Naive thymus-derived CD4-positive, alpha-beta T cell (primary cell): ENCODE results near the gene ZNF8. TPM values are rescaled to one million over a fixed set of nuclear protein-coding genes. Genes with fewer than 3 reads are reported as not detected.
A peak's percentile ranks its signal among the peaks of the same experiment; 100 is the strongest.
"Not testable (repeated sequence)": the region's sequence is repeated elsewhere in the genome, so short reads cannot be mapped to it uniquely, and the experiment has no call there.

ENCODE experiments used
- ATAC-seq: fragments of 150-1000 bp; cut with Tn5 transposase; 2 replicates; pipeline ENCODE4 v1.10.0; 2021; ENCODE audit warnings: mild to moderate bottlenecking, moderate library complexity
- CTCF ChIA-PET: fragments of 350-600 bp; sonication (Branson Sonifier 250); formaldehyde crosslinking; loops from one replicate; lab custom pipeline; 2021; ENCODE audit warnings: antibody characterized with exemption; lab: Charles Lee
- POLR2A ChIA-PET: fragments of 350-600 bp; sonication (Branson Sonifier 250); formaldehyde crosslinking; loops from one replicate; lab custom pipeline; 2021; ENCODE audit warnings: antibody characterized with exemption, inconsistent platforms; lab: Charles Lee
- DNase-seq, 9 donors: peaks; one replicate each; pipeline versions ENCODE4 v3.0.0 to v3.0.0-alpha.2; 2020 to 2022; ENCODE audit warnings: mixed read lengths in 1 of 9
- H3K27ac ChIP-seq: one replicate; pipeline ENCODE4 v1.7.0; 2013; ENCODE audit warnings: mild to moderate bottlenecking, low read depth, low read length, moderate library complexity
- H3K27me3 ChIP-seq, 2 donors: one replicate each; pipeline ENCODE4 v1.7.0; 2013; ENCODE audit warnings: low read length in 2 of 2, mild to moderate bottlenecking in 2 of 2, moderate library complexity in 2 of 2; ENCODE audit not compliant: control insufficient read depth in 2 of 2, insufficient read depth in 2 of 2
- H3K36me3 ChIP-seq, 3 experiments: 1 replicate in 2 of 3; 2 replicates in 1 of 3; pipeline ENCODE4 v1.7.0; 2013; ENCODE audit warnings: low read length in 3 of 3, mild to moderate bottlenecking in 3 of 3, moderate library complexity in 1 of 3; ENCODE audit not compliant: insufficient read depth in 3 of 3, control insufficient read depth in 2 of 3
- H3K4me1 ChIP-seq, 2 donors: one replicate each; pipeline ENCODE4 v1.7.0; 2013; ENCODE audit warnings: low read length in 2 of 2, mild to moderate bottlenecking in 2 of 2, moderate library complexity in 1 of 2; ENCODE audit not compliant: control insufficient read depth in 2 of 2, insufficient read depth in 2 of 2
- H3K4me3 ChIP-seq: 2 replicates; pipeline ENCODE4 v1.7.0; 2013; ENCODE audit warnings: mild to moderate bottlenecking, low read length
- H3K9me3 ChIP-seq, 3 experiments: 1 replicate in 2 of 3; 2 replicates in 1 of 3; pipeline ENCODE4 v1.7.0; 2013; ENCODE audit warnings: low read length in 3 of 3; ENCODE audit not compliant: control insufficient read depth in 2 of 3
- H3K27ac Mint-ChIP-seq, 9 donors: one replicate each; pipeline ENCODE4 v1.8.0; 2020 to 2022; ENCODE audit warnings: mixed read lengths in 9 of 9, mild to moderate bottlenecking in 8 of 9, moderate library complexity in 5 of 9, inconsistent platforms in 2 of 9
- H3K27me3 Mint-ChIP-seq, 5 donors: one replicate each; pipeline ENCODE4 v1.8.0; 2021 to 2022; ENCODE audit warnings: mixed read lengths in 5 of 5, mild to moderate bottlenecking in 1 of 5
- H3K36me3 Mint-ChIP-seq, 5 donors: one replicate each; pipeline ENCODE4 v1.8.0; 2020 to 2022; ENCODE audit warnings: mixed read lengths in 5 of 5, mild to moderate bottlenecking in 3 of 5, inconsistent platforms in 1 of 5
- H3K4me1 Mint-ChIP-seq, 7 donors: one replicate each; pipeline ENCODE4 v1.8.0; 2020 to 2022; ENCODE audit warnings: mixed read lengths in 7 of 7, mild to moderate bottlenecking in 3 of 7, inconsistent platforms in 1 of 7
- H3K4me3 Mint-ChIP-seq, 10 donors: one replicate each; pipeline ENCODE4 v1.8.0; 2020 to 2022; ENCODE audit warnings: mild to moderate bottlenecking in 10 of 10, mixed read lengths in 10 of 10, moderate library complexity in 6 of 10, inconsistent platforms in 2 of 10
- H3K9me3 Mint-ChIP-seq, 11 donors: one replicate each; pipeline ENCODE4 v1.8.0; 2020 to 2022; ENCODE audit warnings: mixed read lengths in 11 of 11, mild to moderate bottlenecking in 4 of 11, inconsistent platforms in 1 of 11, moderate library complexity in 1 of 11
- intact Hi-C, 2 donors: fragments of 100-400 bp; cut with micrococcal nuclease; formaldehyde crosslinking; loops; one replicate each; pipeline ENCODE4 v1.15.1; 2023
- polyA plus RNA-seq, 2 donors: library from polyadenylated mRNA; unstranded; fragments of 300-500 nt; fragmentation: Illumina TruSeq; gene quantifications; one replicate each; pipeline ENCODE4 v1.2.3, GENCODE V29; 2021
- total RNA-seq, 6 experiments: library from RNA in 5 of 6; stranded (reverse) in 5 of 6; gene quantifications; 1 replicate in 5 of 6; 2 replicates in 1 of 6; pipeline ENCODE4 v1.2.3 and lab custom pipeline; 2021 to 2026

ZNF8 gene
- total and polyA plus RNA-seq, 7 experiments from 2014 or later = 0.97 to 10.5 (median 6.4) TPM

- intact Hi-C loops = loop anchor here in 1 of 2 donors (1.0 to 2.0 kb wide), 2 partner anchors 92 to 128 kb away; no protein-coding TSS in a partner anchor
- H3K27me3 Mint-ChIP-seq = not testable (repeated sequence)
These were observed 31.9 kb downstream of the ZNF8 start for GRCh38 chr19:58310685-58311084.

GRCh38 chr19:58311345-58311865, 32.6 kb downstream of the ZNF8 start:
- Mint-ChIP-seq H3K4me3 (no peak overlapping the region), H3K4me1 (peaks cover 16 to 42% (median 34%) of the 10 kb centered on the region in 7 donors), H3K27ac (peak overlapping the region in 1 of 9 donors; percentile 4), H3K27me3 (no peaks in the 10 kb centered on the region), H3K9me3 (peaks cover 0 to 8% (median 3%) of the 10 kb centered on the region in 11 donors), H3K36me3 (peaks cover 38 to 90% (median 70%) of the 10 kb centered on the region in 5 donors)
- no peak for ATAC-seq
- ChIA-PET POLR2A (no interaction called here), CTCF (no interaction called here)
- H3K4me3 ChIP-seq = no peak overlapping the region
- no peaks in the 10 kb centered on the region for H3K27me3 ChIP-seq
- H3K36me3 ChIP-seq = peaks cover 8 to 73% (median 11%) of the 10 kb centered on the region in 3 experiments
- H3K4me1 ChIP-seq = peaks cover 6 to 7% of the 10 kb centered on the region in 2 donors
- H3K9me3 ChIP-seq = no peaks in the 10 kb centered on the region
- intact Hi-C loops = loop anchor here in 1 of 2 donors (2.0 kb wide), 1 partner anchor 93 kb away; no protein-coding TSS in a partner anchor
- no peak for DNase-seq
- no peak overlapping the region for H3K27ac ChIP-seq

More at GRCh38 chr19:58310685-58311084, 31.9 kb downstream of the ZNF8 start:
- CTCF ChIA-PET, H3K4me3 Mint-ChIP-seq, H3K27ac ChIP-seq, H3K9me3 Mint-ChIP-seq, H3K27me3 ChIP-seq, H3K4me3 ChIP-seq, H3K9me3 ChIP-seq, ATAC-seq, POLR2A ChIA-PET, DNase-seq, H3K27ac Mint-ChIP-seq: not testable (repeated sequence)
- Mint-ChIP-seq H3K4me1 (peaks cover 23 to 49% (median 40%) of the 10 kb centered on the region in 7 donors), H3K36me3 (peaks cover 38 to 91% (median 76%) of the 10 kb centered on the region in 5 donors)
- Histone ChIP-seq H3K4me1 (peaks cover 12 to 14% of the 10 kb centered on the region in 2 donors), H3K36me3 (peaks cover 8 to 71% (median 11%) of the 10 kb centered on the region in 3 experiments)

GRCh38 chr19:58315580-58315979, 36.8 kb downstream of the ZNF8 start:
- Mint-ChIP-seq H3K4me1 (peaks cover 0 to 6% (median 2%) of the 10 kb centered on the region in 7 donors), H3K9me3 (peaks cover 0 to 6% (median 3%) of the 10 kb centered on the region in 11 donors), H3K4me3 (no peak overlapping the region), H3K36me3 (peaks cover 25 to 58% (median 41%) of the 10 kb centered on the region in 5 donors), H3K27ac (no peak overlapping the region), H3K27me3 (no peaks in the 10 kb centered on the region)
- Histone ChIP-seq H3K27ac (no peak overlapping the region), H3K4me3 (no peak overlapping the region), H3K36me3 (peaks cover 8 to 46% (median 11%) of the 10 kb centered on the region in 3 experiments), H3K27me3 (no peaks in the 10 kb centered on the region), H3K4me1 (no peaks in the 10 kb centered on the region), H3K9me3 (no peaks in the 10 kb centered on the region)
- intact Hi-C loops = no loop called here
- ATAC-seq = no peak
- CTCF ChIA-PET = no interaction called here
- POLR2A ChIA-PET = no interaction called here
- DNase-seq = no peak

- POLR2A ChIA-PET = interaction anchor here (0.7 to 2.0 kb wide), 3 partner anchors 10 to 39 kb away, joined by 3 to 5 read pairs (median 3); no protein-coding TSS in a partner anchor
These were observed 38.8 kb downstream of the ZNF8 start for GRCh38 chr19:58317476-58318072.

GRCh38 chr19:58318297-58318696, 39.5 kb downstream of the ZNF8 start:
- H3K27ac ChIP-seq = no peak overlapping the region
- H3K27ac Mint-ChIP-seq = no peak overlapping the region

More at GRCh38 chr19:58317476-58318072, 38.8 kb downstream of the ZNF8 start:
- peaks cover 5 to 31% (median 10%) of the 10 kb centered on the region in 3 experiments for H3K36me3 ChIP-seq
- ATAC-seq (no peak), DNase-seq (no peak)
- no peaks in the 10 kb centered on the region for H3K4me1 ChIP-seq
- Mint-ChIP-seq H3K4me3 (no peak overlapping the region), H3K27me3 (no peaks in the 10 kb centered on the region), H3K9me3 (peaks cover 0 to 6% (median 3%) of the 10 kb centered on the region in 11 donors), H3K4me1 (no peaks in the 10 kb centered on the region), H3K36me3 (peaks cover 17 to 44% (median 31%) of the 10 kb centered on the region in 5 donors), H3K27ac (no peak overlapping the region)
- intact Hi-C loops = no loop called here
- no peak overlapping the region for H3K4me3 ChIP-seq
- no peaks in the 10 kb centered on the region for H3K9me3 ChIP-seq
- no peaks in the 10 kb centered on the region for H3K27me3 ChIP-seq
- no peak overlapping the region for H3K27ac ChIP-seq
- CTCF ChIA-PET = no interaction called here

GRCh38 chr19:58319241-58319640, 40.5 kb downstream of the ZNF8 start:
- no peak overlapping the region for H3K4me3 ChIP-seq

More at GRCh38 chr19:58318297-58318696, 39.5 kb downstream of the ZNF8 start:
- H3K4me3 Mint-ChIP-seq = no peak overlapping the region
- CTCF ChIA-PET = no interaction called here
- H3K27me3 Mint-ChIP-seq = no peaks in the 10 kb centered on the region
- peaks cover 17 to 41% (median 28%) of the 10 kb centered on the region in 5 donors for H3K36me3 Mint-ChIP-seq
- no peak for ATAC-seq
- intact Hi-C loops = no loop called here
- POLR2A ChIA-PET = interaction anchor here (1.0 to 2.0 kb wide), 3 partner anchors 10 to 90 kb away, joined by 3 to 5 read pairs (median 4); partner anchors contain the start of gene ZNF544
- no peaks in the 10 kb centered on the region for H3K27me3 ChIP-seq
- no peaks in the 10 kb centered on the region for H3K4me1 ChIP-seq
- DNase-seq = no peak
- no peaks in the 10 kb centered on the region for H3K9me3 ChIP-seq
- H3K36me3 ChIP-seq = peaks cover 0 to 24% (median 6%) of the 10 kb centered on the region in 3 experiments
- H3K9me3 Mint-ChIP-seq = peaks cover 0 to 6% (median 3%) of the 10 kb centered on the region in 11 donors
- no peak overlapping the region for H3K4me3 ChIP-seq
- no peaks in the 10 kb centered on the region for H3K4me1 Mint-ChIP-seq

More at GRCh38 chr19:58319241-58319640, 40.5 kb downstream of the ZNF8 start:
- Histone ChIP-seq H3K36me3 (peaks cover 0 to 15% (median 6%) of the 10 kb centered on the region in 3 experiments), H3K4me1 (no peaks in the 10 kb centered on the region), H3K9me3 (no peaks in the 10 kb centered on the region), H3K27me3 (no peaks in the 10 kb centered on the region), H3K27ac (no peak overlapping the region)
- no peak for ATAC-seq
- no peaks in the 10 kb centered on the region for H3K4me1 Mint-ChIP-seq
- DNase-seq = no peak
- no peak overlapping the region for H3K27ac Mint-ChIP-seq
- H3K9me3 Mint-ChIP-seq = peaks cover 0 to 4% (median 3%) of the 10 kb centered on the region in 11 donors
- intact Hi-C loops = no loop called here
- no peak overlapping the region for H3K4me3 Mint-ChIP-seq
- no peaks in the 10 kb centered on the region for H3K27me3 Mint-ChIP-seq
- H3K36me3 Mint-ChIP-seq = peaks cover 12 to 32% (median 26%) of the 10 kb centered on the region in 5 donors
- POLR2A ChIA-PET = interaction anchor here (1.1 to 2.0 kb wide), 2 partner anchors 11 to 91 kb away, joined by 4 to 5 read pairs; partner anchors contain the start of gene ZNF544
- CTCF ChIA-PET = interaction anchor here (0.6 kb wide), 2 partner anchors 165 to 174 kb away, joined by 3 to 4 read pairs; no protein-coding TSS in a partner anchor
